ENCODE results near the gene FNDC3B. TPM values are rescaled to one million over a fixed set of nuclear protein-coding genes. Genes with fewer than 3 reads are reported as not detected.

FNDC3B gene
- total RNA-seq, 1 experiment from 2014 or later, result 48.6 TPM

- H3K79me2 ChIP-seq (ENCODE audit: low read length), result peaks cover 97% of the 10 kb centered on the region
- ChIA-PET CTCF (interaction anchor here (0.6 kb wide), 1 partner anchor 29 kb away, joined by 3 read pairs; no protein-coding TSS in a partner anchor), POLR2A (ENCODE audit: unreplicated experiment) (no interaction called here)
- H3K27me3 ChIP-seq (ENCODE audit: low read length), result no peaks in the 10 kb centered on the region
- H4K20me1 ChIP-seq (ENCODE audit: low read length), result peaks cover 64% of the 10 kb centered on the region
- H3K9ac ChIP-seq (ENCODE audit: low read length), result no peak overlapping the region
- H3K27ac ChIP-seq (ENCODE audit: low read length), result no peak overlapping the region
- ATAC-seq (no peak), DNase-seq (no peak)
- no peaks in the 10 kb centered on the region for H3K9me3 ChIP-seq (ENCODE audit: low read length)
- intact Hi-C loops (cut with micrococcal nuclease), result no loop called here
- H3K36me3 ChIP-seq (ENCODE audit: low read depth, low read length), result peaks cover 21% of the 10 kb centered on the region; the same call in 1 of the 2 replicates
- no peak overlapping the region for H3K4me2 ChIP-seq (ENCODE audit: low read length)
- H3K9me2 ChIP-seq (replicated peaks; ENCODE audit: low read length), result no peaks in the 10 kb centered on the region
- H3K4me3 ChIP-seq (ENCODE audit: low read length), result no peak overlapping the region
- TF ChIP-seq CTCF (conservative IDR thresholded peaks at IDR 0.05; ENCODE audit: low read depth, low read length) (no peak), EZH2 (IDR thresholded peaks at IDR 0.05; ENCODE audit: low read length, unreplicated experiment) (no peak), EZH2phosphoT487 (IDR thresholded peaks at IDR 0.05; ENCODE audit: borderline replicate concordance, low read length) (no peak)
- no peaks in the 10 kb centered on the region for H3K4me1 ChIP-seq (ENCODE audit: insufficient read depth, low read length)
- no peak overlapping the region for H2AFZ ChIP-seq (ENCODE audit: low read length)
- no peaks in the 10 kb centered on the region for H3F3A ChIP-seq (ENCODE audit: low read length, unreplicated experiment)
- BruUV-seq (replicated peaks), result no TSS peak
Observed at GRCh38 chr3:172074586-172074985, 35.2 kb downstream of the FNDC3B start.

- Histone ChIP-seq H3K9ac (ENCODE audit: low read length) (no peak overlapping the region), H3F3A (ENCODE audit: low read length, unreplicated experiment) (no peaks in the 10 kb centered on the region), H2AFZ (ENCODE audit: low read length) (no peak overlapping the region), H3K4me2 (ENCODE audit: low read length) (no peak overlapping the region), H3K4me3 (ENCODE audit: low read length) (no peak overlapping the region), H3K27ac (ENCODE audit: low read length) (no peak overlapping the region), H3K27me3 (ENCODE audit: low read length) (no peaks in the 10 kb centered on the region), H3K79me2 (ENCODE audit: low read length) (peaks cover 96% of the 10 kb centered on the region), H4K20me1 (ENCODE audit: low read length) (peaks cover 49% of the 10 kb centered on the region), H3K9me3 (ENCODE audit: low read length) (no peaks in the 10 kb centered on the region), H3K4me1 (ENCODE audit: insufficient read depth, low read length) (no peaks in the 10 kb centered on the region), H3K36me3 (ENCODE audit: low read depth, low read length) (peaks cover 21% of the 10 kb centered on the region; the same call in 1 of the 2 replicates), H3K9me2 (replicated peaks; ENCODE audit: low read length) (no peaks in the 10 kb centered on the region)
- CTCF ChIA-PET, result no interaction called here
- DNase-seq (no peak), ATAC-seq (no peak)
- intact Hi-C loops (cut with micrococcal nuclease), result no loop called here
- POLR2A ChIA-PET (ENCODE audit: unreplicated experiment), result no interaction called here
- no TSS peak for BruUV-seq (replicated peaks)
- TF ChIP-seq EZH2 (IDR thresholded peaks at IDR 0.05; ENCODE audit: low read length, unreplicated experiment) (no peak), CTCF (conservative IDR thresholded peaks at IDR 0.05; ENCODE audit: low read depth, low read length) (no peak), EZH2phosphoT487 (IDR thresholded peaks at IDR 0.05; ENCODE audit: borderline replicate concordance, low read length) (no peak)
Observed at GRCh38 chr3:172076212-172076611, 36.8 kb downstream of the FNDC3B start.

- intact Hi-C loops (cut with micrococcal nuclease), result no loop called here
- peaks cover 23% of the 10 kb centered on the region; the same call in 1 of the 2 replicates for H3K36me3 ChIP-seq (ENCODE audit: low read depth, low read length)
- DNase-seq (no peak), ATAC-seq (no peak)
- H3K4me1 ChIP-seq (ENCODE audit: insufficient read depth, low read length), result no peaks in the 10 kb centered on the region
- ChIA-PET POLR2A (ENCODE audit: unreplicated experiment) (no interaction called here), CTCF (no interaction called here)
- no peak overlapping the region for H3K9ac ChIP-seq (ENCODE audit: low read length)
- no peaks in the 10 kb centered on the region for H3F3A ChIP-seq (ENCODE audit: low read length, unreplicated experiment)
- peaks cover 96% of the 10 kb centered on the region for H3K79me2 ChIP-seq (ENCODE audit: low read length)
- H2AFZ ChIP-seq (ENCODE audit: low read length), result no peak overlapping the region
- no peaks in the 10 kb centered on the region for H3K27me3 ChIP-seq (ENCODE audit: low read length)
- no peak overlapping the region for H3K27ac ChIP-seq (ENCODE audit: low read length)
- H3K4me3 ChIP-seq (ENCODE audit: low read length), result no peak overlapping the region
- BruUV-seq (replicated peaks), result no TSS peak
- no peaks in the 10 kb centered on the region for H3K9me3 ChIP-seq (ENCODE audit: low read length)
- H4K20me1 ChIP-seq (ENCODE audit: low read length), result peaks cover 47% of the 10 kb centered on the region
- TF ChIP-seq EZH2 (IDR thresholded peaks at IDR 0.05; ENCODE audit: low read length, unreplicated experiment) (no peak), EZH2phosphoT487 (IDR thresholded peaks at IDR 0.05; ENCODE audit: borderline replicate concordance, low read length) (no peak), CTCF (conservative IDR thresholded peaks at IDR 0.05; ENCODE audit: low read depth, low read length) (no peak)
- H3K9me2 ChIP-seq (replicated peaks; ENCODE audit: low read length), result no peaks in the 10 kb centered on the region
- no peak overlapping the region for H3K4me2 ChIP-seq (ENCODE audit: low read length)
Observed at GRCh38 chr3:172077197-172077757, 37.9 kb downstream of the FNDC3B start.
